Limb (tissue), 2 donors: ENCODE data around the gene ATP9A.
A peak's percentile ranks its signal among the peaks of the same experiment; 100 is the strongest.
"Not testable (repeated sequence)": the region's sequence is repeated elsewhere in the genome, so short reads cannot be mapped to it uniquely, and the experiment has no call there.

Experiments used
- DNase-seq, 2 donors: peaks; one replicate each; pipeline ENCODE4 v3.0.0-alpha.2; 2016; ENCODE audit errors: extremely low spot score in 2 of 2

ATP9A gene, protein sequence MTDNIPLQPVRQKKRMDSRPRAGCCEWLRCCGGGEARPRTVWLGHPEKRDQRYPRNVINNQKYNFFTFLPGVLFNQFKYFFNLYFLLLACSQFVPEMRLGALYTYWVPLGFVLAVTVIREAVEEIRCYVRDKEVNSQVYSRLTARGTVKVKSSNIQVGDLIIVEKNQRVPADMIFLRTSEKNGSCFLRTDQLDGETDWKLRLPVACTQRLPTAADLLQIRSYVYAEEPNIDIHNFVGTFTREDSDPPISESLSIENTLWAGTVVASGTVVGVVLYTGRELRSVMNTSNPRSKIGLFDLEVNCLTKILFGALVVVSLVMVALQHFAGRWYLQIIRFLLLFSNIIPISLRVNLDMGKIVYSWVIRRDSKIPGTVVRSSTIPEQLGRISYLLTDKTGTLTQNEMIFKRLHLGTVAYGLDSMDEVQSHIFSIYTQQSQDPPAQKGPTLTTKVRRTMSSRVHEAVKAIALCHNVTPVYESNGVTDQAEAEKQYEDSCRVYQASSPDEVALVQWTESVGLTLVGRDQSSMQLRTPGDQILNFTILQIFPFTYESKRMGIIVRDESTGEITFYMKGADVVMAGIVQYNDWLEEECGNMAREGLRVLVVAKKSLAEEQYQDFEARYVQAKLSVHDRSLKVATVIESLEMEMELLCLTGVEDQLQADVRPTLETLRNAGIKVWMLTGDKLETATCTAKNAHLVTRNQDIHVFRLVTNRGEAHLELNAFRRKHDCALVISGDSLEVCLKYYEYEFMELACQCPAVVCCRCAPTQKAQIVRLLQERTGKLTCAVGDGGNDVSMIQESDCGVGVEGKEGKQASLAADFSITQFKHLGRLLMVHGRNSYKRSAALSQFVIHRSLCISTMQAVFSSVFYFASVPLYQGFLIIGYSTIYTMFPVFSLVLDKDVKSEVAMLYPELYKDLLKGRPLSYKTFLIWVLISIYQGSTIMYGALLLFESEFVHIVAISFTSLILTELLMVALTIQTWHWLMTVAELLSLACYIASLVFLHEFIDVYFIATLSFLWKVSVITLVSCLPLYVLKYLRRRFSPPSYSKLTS

GRCh38 chr20:51767867-51768758 lies at the start of gene ATP9A:
ATP9A (minus strand) TSS chr20:51768390; CDS start chr20:51768369, 21 bp downstream.
- peak in 1 of 2 donors; percentile 68 for DNase-seq

GRCh38 chr20:51816856-51817255 lies 48.7 kb upstream of the ATP9A start:
- not testable (repeated sequence) for DNase-seq

GRCh38 chr20:51815383-51816076 lies 47.3 kb upstream of the ATP9A start:
- no peak for DNase-seq

DNA sequence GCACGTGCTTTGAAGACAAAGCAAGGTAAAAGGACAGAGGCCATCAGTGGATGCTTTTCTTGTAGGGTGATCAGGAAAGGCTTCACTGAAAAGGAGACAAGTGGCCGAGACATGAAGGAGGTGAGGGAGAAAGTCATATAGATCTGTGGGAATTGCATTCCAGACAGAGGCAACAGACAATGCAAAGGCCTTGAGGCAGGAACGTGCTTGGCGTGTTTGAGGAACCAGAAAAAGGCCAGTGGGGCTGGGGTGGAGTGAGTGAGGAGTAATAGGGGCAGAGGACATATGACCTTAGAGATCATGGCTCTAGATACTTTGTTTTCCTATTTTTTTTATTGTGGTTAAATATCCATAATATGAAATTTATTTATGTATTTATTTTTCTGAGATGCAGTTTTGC lies 44.7 kb upstream of the ATP9A start:
- DNase-seq: no peak

GRCh38 chr20:51811514-51812128 lies 43.4 kb upstream of the ATP9A start:
- no peak for DNase-seq

GRCh38 chr20:51811042-51811355 lies 42.8 kb upstream of the ATP9A start:
- no peak for DNase-seq

DNA sequence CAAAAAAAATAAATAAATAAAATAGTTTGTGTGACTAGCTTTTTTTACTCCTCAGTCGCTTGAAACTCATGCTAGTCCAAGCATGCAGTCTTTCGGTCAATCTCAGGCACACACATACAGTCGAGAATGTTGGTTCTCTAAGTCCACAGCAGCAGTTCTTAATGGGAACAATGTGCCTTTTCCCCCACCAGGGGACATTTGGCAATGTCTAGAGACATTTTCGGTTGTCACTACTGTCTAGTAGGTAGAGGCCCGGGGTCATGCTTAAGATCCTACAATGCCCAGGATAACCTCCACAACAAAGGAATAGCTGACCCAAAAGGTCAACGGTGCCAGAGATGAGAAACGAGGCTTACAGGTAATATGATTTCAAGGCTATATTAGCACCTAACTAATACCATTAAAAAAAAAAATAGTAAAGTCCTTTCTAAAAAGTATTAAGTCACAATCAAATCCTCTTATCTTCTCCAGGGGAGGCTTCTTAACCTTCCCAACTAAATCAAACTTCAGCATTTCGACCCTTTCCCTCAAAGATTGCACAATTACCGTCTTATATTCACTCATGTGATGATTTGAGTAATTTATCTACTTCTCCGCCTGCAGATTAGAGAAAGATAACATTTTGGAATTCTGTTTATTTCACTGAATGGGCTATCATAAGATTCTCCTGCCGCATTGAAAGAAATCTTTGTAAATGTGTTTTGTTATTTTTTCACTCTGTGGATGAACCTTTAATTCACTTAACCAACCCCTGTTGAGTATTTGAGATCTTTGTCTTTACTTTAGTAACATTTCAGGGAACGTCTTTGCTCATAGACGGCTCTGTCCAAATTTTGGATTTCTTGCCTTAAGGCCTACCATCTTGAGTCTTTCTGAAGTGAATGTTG lies 42.2 kb upstream of the ATP9A start:
- no peak for DNase-seq

GRCh38 chr20:51807720-51808250 lies 39.6 kb upstream of the ATP9A start:
- DNase-seq: no peak

- no peak for DNase-seq
These were observed 36.6 kb upstream of the ATP9A start for GRCh38 chr20:51804754-51805153.

- no peak for DNase-seq
These were observed 35.1 kb upstream of the ATP9A start for GRCh38 chr20:51803148-51803854.

DNA sequence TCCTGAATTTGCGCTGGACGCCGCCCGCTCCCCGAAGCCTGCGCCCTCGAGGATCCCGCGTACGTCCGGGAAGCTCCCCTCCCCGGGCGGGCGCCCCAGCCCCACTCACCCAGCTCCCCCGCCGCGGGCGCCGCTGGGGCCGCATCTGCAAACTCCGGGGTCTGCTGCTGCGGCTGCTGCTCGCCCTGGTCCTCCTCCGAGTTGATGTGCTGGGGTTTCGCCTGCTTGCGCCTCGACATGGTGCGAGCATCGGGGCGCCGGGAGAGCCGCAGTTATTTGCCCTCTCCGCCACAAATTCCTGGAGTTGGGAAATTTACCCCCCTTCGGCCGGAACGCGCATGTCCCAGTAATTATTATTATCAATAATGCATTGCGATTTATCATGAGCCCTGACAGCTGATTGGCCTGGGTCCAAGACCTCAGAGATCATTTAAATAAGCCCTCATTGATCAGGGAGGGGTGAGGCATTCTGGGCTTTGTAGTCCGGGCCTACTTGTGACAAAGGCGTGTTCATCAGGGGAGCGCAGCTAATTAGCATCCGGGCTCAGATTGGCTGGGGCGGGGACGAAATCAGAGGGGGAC lies 34.1 kb upstream of the ATP9A start, which contains the start of gene SALL4:
TSS of gene SALL4 (minus strand) at position 352 of the 582 bp plus-strand sequence. CDS start at position 239, 113 bp downstream.
- peak; percentile 18 to 56 for DNase-seq

DNA sequence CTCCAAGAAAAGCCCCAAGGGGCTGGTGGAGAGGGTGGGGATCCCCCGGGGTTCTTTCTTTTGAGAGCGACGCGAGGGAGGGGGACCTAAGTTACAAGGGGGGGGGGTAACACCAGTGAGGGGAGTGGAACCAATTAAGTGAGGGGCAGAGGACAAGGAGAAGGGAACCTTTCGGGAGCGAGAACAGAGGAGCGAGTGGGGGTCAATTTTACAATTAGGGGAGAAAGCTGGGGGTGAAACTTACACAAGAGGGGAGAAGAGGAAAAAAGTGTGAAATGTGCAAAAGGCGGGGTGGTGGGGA lies 33.6 kb upstream of the ATP9A start:
- DNase-seq: no peak

GRCh38 chr20:51801122-51801822 lies 33.1 kb upstream of the ATP9A start:
- DNase-seq: peak; percentile 12 to 62

- no peak for DNase-seq
These were observed 32.6 kb upstream of the ATP9A start for GRCh38 chr20:51800872-51801121.

GRCh38 chr20:51800060-51800871 lies 32.1 kb upstream of the ATP9A start:
- DNase-seq: peak; percentile 55 to 90

DNA sequence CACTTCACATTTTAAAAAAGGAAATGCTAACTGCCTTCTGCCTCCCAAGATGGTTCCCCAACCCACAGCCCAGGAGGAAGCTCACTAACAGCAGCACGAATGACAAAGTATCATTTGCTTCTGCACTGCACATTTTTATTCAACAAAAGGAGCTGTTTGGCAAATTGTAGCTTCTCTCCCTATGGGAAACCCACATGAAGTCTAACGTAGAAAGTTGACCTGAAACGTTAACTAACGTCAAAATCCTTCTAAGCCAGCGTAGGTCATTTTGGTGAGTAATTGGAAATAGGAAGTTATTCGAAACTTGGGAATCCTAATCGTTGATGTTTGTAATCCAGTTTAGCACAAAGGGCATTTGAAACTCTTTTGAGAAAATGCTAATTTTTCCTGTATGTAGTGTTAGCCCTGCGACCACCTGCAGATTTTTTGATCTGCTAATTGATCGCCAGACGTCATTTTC lies 31.2 kb upstream of the ATP9A start:
- no peak for DNase-seq
